ENCODE results near the gene ARHGEF17. TPM values are rescaled to one million over a fixed set of nuclear protein-coding genes. Genes with fewer than 3 reads are reported as not detected.

Gene ARHGEF17
- total and polyA plus RNA-seq, 2 of the 8 experiments (the other 6 are each of a cell fraction or from before 2014, with no cell fraction given) = 11.3 to 14.6 TPM

DNA sequence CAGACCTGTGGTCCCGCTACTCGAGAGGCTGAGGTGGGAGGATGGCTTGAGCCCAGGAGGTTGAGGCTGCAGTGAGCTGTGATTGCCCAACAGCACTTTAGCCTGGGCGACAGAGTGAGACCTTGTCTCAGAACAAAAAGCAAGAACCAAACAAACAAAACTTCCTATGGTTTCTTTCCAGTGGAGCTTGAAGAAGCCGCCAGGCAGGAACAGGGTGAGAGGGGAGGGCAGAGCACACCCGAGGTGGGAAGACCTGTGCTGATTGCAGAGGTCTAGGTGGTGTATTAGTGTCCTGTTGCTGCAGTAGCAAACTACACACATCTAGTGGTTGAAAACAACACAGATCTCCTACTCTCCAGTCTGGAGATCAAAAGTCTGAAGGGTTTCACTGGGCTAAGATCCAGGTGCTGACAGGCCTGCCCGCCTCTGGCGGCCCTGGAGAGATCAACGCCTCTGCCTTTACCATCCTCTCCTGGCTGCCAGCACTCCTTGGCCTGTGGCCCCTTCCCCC is 10.5 kb downstream of the ARHGEF17 start:
- no peak overlapping the region for H3K14ac ChIP-seq (ENCODE audit: insufficient read length)
- H3K56ac ChIP-seq (replicated peaks; ENCODE audit: insufficient read length, low read depth, low read length) = no peak overlapping the region
- H2BK12ac ChIP-seq (ENCODE audit: low read depth, low read length) = no peak overlapping the region
- 90% methylated on average over 8 of the region's 8 CpGs; no CpG with 5 or more reads in 1 of the 2 experiments for WGBS, 2 experiments (ENCODE audit: extremely low coverage in 1 of 2, insufficient coverage in 1 of 2, insufficient read length in 1 of 2, insufficient replicate concordance in 2 of 2, low coverage in 1 of 2, low lambda C conversion rate in 2 of 2, missing lambda C conversion rate in 1 of 2)
- H3K27me3 ChIP-seq (replicated peaks in 1 of 4; ENCODE audit: control insufficient read depth in 3 of 4, extremely low read depth in 1 of 4, insufficient read depth in 3 of 4, low read length in 3 of 4) = peaks cover 0 to 4% (median 0%) of the 10 kb centered on the region in 4 experiments; a peak in 3 of 7 replicates
- no peaks in the 10 kb centered on the region for H3K9me3 ChIP-seq (ENCODE audit: insufficient read depth in 2 of 2, low read depth in 1 of 2, low read length in 1 of 2)
- H2BK20ac ChIP-seq (ENCODE audit: low read length) = no peak overlapping the region
- H3K79me1 ChIP-seq (ENCODE audit: low read depth, low read length) = peaks cover 8% of the 10 kb centered on the region
- H3K4me3 ChIP-seq (ENCODE audit: extremely low read depth in 1 of 4, insufficient read depth in 2 of 4, low read depth in 3 of 4, low read length in 4 of 4) = no peak overlapping the region
- H3K9ac ChIP-seq (replicated peaks in 1 of 4; ENCODE audit: extremely low read depth in 1 of 4, low read depth in 3 of 4, low read length in 3 of 4) = no peak overlapping the region
- no peak overlapping the region for H2AFZ ChIP-seq (ENCODE audit: low read length)
- peaks cover 10 to 28% (median 17%) of the 10 kb centered on the region in 4 experiments for H3K4me1 ChIP-seq (replicated peaks in 1 of 4; ENCODE audit: control insufficient read depth in 3 of 4, insufficient read depth in 4 of 4, low read length in 3 of 4)
- DNase-seq (ENCODE audit: low read depth in 1 of 2, low spot score in 2 of 2) = no peak
- H3K79me2 ChIP-seq (ENCODE audit: control insufficient read depth in 1 of 2, insufficient read depth in 2 of 2, low read length in 2 of 2) = no peaks in the 10 kb centered on the region
- no peak overlapping the region for H3K4ac ChIP-seq (replicated peaks; ENCODE audit: insufficient read length, low read depth, low read length)
- no peaks in the 10 kb centered on the region for H3K23me2 ChIP-seq (ENCODE audit: low read depth, low read length)
- FAIRE-seq = no peak
- H3K18ac ChIP-seq (ENCODE audit: extremely low read depth, low read length) = no peak overlapping the region
- H3K27ac ChIP-seq (ENCODE audit: low read depth, low read length) = no peak overlapping the region
- no peak overlapping the region for H2BK120ac ChIP-seq (replicated peaks; ENCODE audit: low read depth, low read length)
- H4K91ac ChIP-seq (replicated peaks; ENCODE audit: insufficient read length, low read length) = no peak overlapping the region
- ChIA-PET CTCF (ENCODE audit: partially characterized antibody) (interaction anchor here (1.6 to 25.1 kb wide), 6 partner anchors 6 to 33 kb away, joined by 4 to 383 read pairs (median 246); partner anchors contain the start of gene ARHGEF17), POLR2A (ENCODE audit: partially characterized antibody) (interaction anchor here (2.0 kb wide), 1 partner anchor 29 kb away, joined by 5 read pairs; no protein-coding TSS in a partner anchor)
- no peak overlapping the region for H2BK5ac ChIP-seq (ENCODE audit: low read depth, low read length)
- no peak overlapping the region for H3K4me2 ChIP-seq (ENCODE audit: insufficient read depth in 1 of 2, low read depth in 2 of 2, low read length in 2 of 2)
- H4K20me1 ChIP-seq (replicated peaks in 1 of 2; ENCODE audit: control insufficient read depth in 1 of 2, insufficient read depth in 2 of 2, low read length in 2 of 2) = peaks cover 12 to 16% of the 10 kb centered on the region in 2 experiments
- no peak overlapping the region for H2BK15ac ChIP-seq (ENCODE audit: low read length)
- no peak overlapping the region for H4K8ac ChIP-seq (ENCODE audit: extremely low read depth, insufficient read depth, low read length)
- TF ChIP-seq, protein P1, sequence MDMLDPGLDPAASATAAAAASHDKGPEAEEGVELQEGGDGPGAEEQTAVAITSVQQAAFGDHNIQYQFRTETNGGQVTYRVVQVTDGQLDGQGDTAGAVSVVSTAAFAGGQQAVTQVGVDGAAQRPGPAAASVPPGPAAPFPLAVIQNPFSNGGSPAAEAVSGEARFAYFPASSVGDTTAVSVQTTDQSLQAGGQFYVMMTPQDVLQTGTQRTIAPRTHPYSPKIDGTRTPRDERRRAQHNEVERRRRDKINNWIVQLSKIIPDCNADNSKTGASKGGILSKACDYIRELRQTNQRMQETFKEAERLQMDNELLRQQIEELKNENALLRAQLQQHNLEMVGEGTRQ (IDR thresholded peaks at IDR 0.05; ENCODE audit: low read length) = no peak
- no peak overlapping the region for H4K5ac ChIP-seq (ENCODE audit: insufficient read length, low read depth, low read length)
- no peak overlapping the region for H2AK5ac ChIP-seq (ENCODE audit: low read depth, low read length)
- H3K23ac ChIP-seq (ENCODE audit: insufficient read length) = no peak overlapping the region
- no peaks in the 10 kb centered on the region for H3K36me3 ChIP-seq (ENCODE audit: control insufficient read depth in 2 of 4, insufficient read depth in 4 of 4, low read length in 3 of 4)

All from H1 (cell line).